ENCODE results near the gene NINJ1. TPM values are rescaled to one million over a fixed set of nuclear protein-coding genes. Genes with fewer than 3 reads are reported as not detected.

NINJ1 gene
- 33.6 and 78.3 TPM in 2 replicates for total RNA-seq
- polyA plus RNA-seq (2012), result 27.3 TPM

- DNase-seq (ENCODE audit: low read depth), result peak; percentile 81
These were observed at the start of gene NINJ1 for GRCh38 chr9:93134015-93134739. Gene NINJ1, minus strand, starts transcription at chr9:93134251. Its CDS starts 34 bp downstream, at chr9:93134217.

- DNase-seq (ENCODE audit: low read depth), result no peak
These were observed 49.1 kb upstream of the NINJ1 start for GRCh38 chr9:93183131-93183662.

GRCh38 chr9:93182572-93182971, 48.5 kb upstream of the NINJ1 start:
- DNase-seq (ENCODE audit: low read depth), result no peak

- no peak for DNase-seq (ENCODE audit: low read depth)
These were observed 47.8 kb upstream of the NINJ1 start for GRCh38 chr9:93181672-93182435.

GRCh38 chr9:93180938-93181337, 46.9 kb upstream of the NINJ1 start:
- DNase-seq (ENCODE audit: low read depth), result no peak

GRCh38 chr9:93178851-93179786, 45.1 kb upstream of the NINJ1 start:
- DNase-seq (ENCODE audit: low read depth), result no peak

- no peak for DNase-seq (ENCODE audit: low read depth)
These were observed 43.6 kb upstream of the NINJ1 start for GRCh38 chr9:93177676-93178075.

GRCh38 chr9:93174976-93175375, 40.9 kb upstream of the NINJ1 start:
- no peak for DNase-seq (ENCODE audit: low read depth)

- DNase-seq (ENCODE audit: low read depth), result no peak
These were observed 39.5 kb upstream of the NINJ1 start for GRCh38 chr9:93173365-93174051.

GRCh38 chr9:93172666-93173364, 38.8 kb upstream of the NINJ1 start:
- no peak for DNase-seq (ENCODE audit: low read depth)

GRCh38 chr9:93171261-93171990, 37.4 kb upstream of the NINJ1 start:
- no peak for DNase-seq (ENCODE audit: low read depth)

GRCh38 chr9:93170571-93170970, 36.5 kb upstream of the NINJ1 start:
- DNase-seq (ENCODE audit: low read depth), result no peak

- no peak for DNase-seq (ENCODE audit: low read depth)
These were observed 35.4 kb upstream of the NINJ1 start for GRCh38 chr9:93169444-93169843.

- DNase-seq (ENCODE audit: low read depth), result no peak
These were observed 34.5 kb upstream of the NINJ1 start for GRCh38 chr9:93168581-93168980.

- DNase-seq (ENCODE audit: low read depth), result no peak
These were observed 33.8 kb upstream of the NINJ1 start for GRCh38 chr9:93167838-93168237.

- DNase-seq (ENCODE audit: low read depth), result no peak
These were observed 33.1 kb upstream of the NINJ1 start for GRCh38 chr9:93167185-93167584.

GRCh38 chr9:93166699-93167098, 32.6 kb upstream of the NINJ1 start:
- no peak for DNase-seq (ENCODE audit: low read depth)

- no peak for DNase-seq (ENCODE audit: low read depth)
These were observed 30.0 kb upstream of the NINJ1 start for GRCh38 chr9:93164085-93164484.
